GM18517 (cell line): Measurements from ENCODE around the gene GOLGA6A.
"Not testable (repeated sequence)": the region's sequence is repeated elsewhere in the genome, so short reads cannot be mapped to it uniquely, and the experiment has no call there.

ENCODE experiments used
- ATAC-seq: cut with Tn5 transposase; IDR thresholded peaks from one replicate; pipeline ENCODE4 v1.9.1; 2021; ENCODE audit warnings: mild to moderate bottlenecking, moderate library complexity; ENCODE audit not compliant: unreplicated experiment

The GOLGA6A gene

GRCh38 chr15:74108611-74109010, 26.3 kb upstream of the GOLGA6A start:
- ATAC-seq, result not testable (repeated sequence)

DNA sequence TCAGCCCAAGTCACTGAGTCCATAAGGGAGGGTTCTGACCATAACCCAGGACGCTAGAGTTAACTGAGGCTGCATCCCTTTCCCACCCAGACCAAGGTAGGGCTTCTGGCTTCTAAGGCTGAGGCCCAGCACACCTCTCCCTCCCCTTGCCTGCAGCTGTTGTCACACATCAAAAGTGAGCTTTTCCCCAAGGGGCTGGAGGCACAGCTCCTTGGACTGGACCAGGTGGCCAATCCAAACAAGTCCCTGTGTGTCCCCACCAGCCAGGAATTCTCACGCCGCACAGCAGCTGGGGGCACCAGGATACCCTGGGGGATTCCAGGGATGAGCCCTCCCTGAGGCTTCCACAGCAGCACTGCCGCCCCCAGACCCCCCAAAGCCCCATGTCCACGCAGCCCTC, 25.8 kb upstream of the GOLGA6A start:
- no peak for ATAC-seq

- ATAC-seq, result peak; percentile 79
Measured at GRCh38 chr15:74099963-74100733, 17.8 kb upstream of the GOLGA6A start.

DNA sequence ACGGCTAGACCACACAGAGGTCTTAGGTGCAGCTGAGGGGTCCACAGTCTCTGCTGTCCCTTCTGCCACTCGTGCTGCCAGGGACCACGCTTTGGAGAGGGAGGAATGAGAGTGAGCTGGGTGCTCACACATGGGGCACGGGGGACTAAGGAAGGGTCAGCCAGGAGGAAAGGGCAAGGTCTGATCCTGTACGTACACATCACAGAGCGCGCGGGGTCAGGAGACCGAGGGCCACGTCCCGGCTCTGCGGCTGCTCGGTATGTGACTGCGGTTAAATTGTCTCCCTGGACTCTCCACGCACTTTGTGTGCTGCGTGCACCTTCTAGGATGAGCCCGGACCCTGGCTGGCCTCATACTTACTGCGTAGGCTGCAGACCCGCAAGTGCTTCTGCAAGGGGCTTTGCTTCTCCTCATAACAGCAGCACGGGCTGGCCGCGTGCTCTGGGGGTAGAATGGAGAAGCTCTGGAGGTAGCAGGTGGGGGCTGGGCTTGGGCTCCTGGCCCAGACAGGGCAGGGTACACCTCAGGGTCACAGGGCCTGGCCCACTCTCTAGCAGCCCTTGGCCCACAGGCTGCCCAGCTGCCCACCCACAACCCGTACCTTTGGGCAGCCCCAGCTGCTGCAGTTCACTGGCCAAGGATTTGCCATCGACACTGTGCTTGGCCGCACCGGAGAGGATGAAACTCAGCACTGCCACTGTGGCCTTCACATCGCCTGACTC, 14.6 kb upstream of the GOLGA6A start:
- ATAC-seq, result not testable (repeated sequence)

DNA sequence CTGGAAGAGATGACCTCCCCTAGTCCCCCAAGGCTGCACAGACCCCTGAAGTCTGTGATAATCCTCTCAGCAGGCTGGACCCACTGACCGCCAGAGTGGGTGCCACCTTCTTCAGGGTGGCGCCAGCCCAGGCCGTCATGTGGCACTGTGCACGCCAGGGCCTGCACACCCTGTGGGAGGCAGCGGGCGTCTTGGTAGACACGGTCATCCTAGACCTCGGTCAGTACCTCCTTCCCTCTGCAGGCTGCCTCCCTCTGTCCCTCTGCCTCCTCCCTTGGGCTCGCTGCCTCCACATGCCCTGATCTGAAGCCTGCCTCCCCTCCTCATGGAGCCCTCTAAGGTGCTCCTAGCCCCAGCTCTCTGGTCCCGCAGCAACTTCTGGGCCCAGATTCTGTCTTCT, 13.3 kb upstream of the GOLGA6A start:
- not testable (repeated sequence) for ATAC-seq

DNA sequence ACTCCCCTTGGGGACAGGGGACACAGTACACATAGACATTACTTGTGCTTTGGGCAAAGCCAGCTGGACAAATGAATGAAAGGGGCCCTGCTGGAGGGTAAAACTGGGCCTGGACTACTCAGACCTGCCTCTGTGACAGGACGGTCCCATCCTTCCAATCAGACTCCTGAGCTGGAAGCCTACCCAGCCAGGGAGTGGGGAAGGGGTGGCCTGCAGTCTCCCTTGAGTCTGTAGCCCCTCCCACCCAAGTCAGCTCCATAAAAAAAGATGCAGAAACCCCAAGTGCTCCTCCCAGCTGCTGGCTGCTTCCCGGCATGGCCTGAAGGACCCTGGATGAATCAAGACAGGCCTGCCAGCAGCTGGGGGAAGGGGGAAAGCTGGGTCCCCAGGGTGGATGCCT, 12.2 kb upstream of the GOLGA6A start:
- not testable (repeated sequence) for ATAC-seq

DNA sequence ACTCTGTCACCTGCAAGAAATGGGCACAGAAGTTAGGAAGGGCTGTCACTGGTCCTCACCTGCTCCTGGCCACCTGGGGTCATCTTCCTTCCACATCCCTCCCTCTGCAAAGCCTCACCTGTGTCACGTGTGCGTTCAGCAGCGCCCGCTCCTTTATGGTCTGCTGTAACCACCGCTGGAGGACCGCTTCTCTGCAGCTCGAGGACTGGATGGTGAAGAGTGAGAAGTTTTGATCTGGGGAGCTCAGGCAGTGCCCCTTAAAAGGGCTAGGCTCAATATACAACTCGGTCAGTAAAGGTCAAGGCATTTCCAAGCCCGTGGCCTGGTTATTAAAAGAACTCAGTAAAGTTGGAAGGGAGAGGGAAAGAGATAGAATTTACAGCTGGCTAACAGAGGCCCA, 6.6 kb downstream of the GOLGA6A start:
- ATAC-seq, result not testable (repeated sequence)

GRCh38 chr15:74072614-74073337, 9.6 kb downstream of the GOLGA6A start:
- ATAC-seq, result not testable (repeated sequence)

GRCh38 chr15:74072132-74072531, 10.2 kb downstream of the GOLGA6A start:
- ATAC-seq, result not testable (repeated sequence)

GRCh38 chr15:74071645-74072044, 10.7 kb downstream of the GOLGA6A start:
- not testable (repeated sequence) for ATAC-seq

GRCh38 chr15:74065684-74066411, 16.5 kb downstream of the GOLGA6A start:
- ATAC-seq, result not testable (repeated sequence)

DNA sequence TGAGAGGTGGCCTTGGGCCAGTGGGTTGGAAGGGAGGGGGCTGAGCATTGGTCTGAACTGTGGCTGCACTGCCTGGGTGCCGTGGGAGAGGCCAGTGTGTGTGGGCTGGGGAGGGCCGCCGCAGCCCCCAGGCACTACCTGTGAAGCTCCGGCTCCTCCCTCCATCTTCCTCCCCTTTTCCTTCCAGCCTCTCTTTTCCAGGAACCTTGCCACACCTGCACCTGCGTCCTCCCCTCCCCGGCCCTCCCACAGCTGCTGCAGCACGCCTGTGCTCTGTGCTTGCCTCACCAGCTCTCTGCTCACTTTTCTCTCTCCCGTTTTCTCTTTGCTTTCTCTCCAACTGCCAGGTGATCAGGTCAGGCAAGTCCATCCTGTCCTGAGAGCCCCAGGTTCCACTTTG, 17.5 kb downstream of the GOLGA6A start:
- not testable (repeated sequence) for ATAC-seq

GRCh38 chr15:74064183-74064582, 18.2 kb downstream of the GOLGA6A start:
- not testable (repeated sequence) for ATAC-seq

- ATAC-seq, result not testable (repeated sequence)
Measured at GRCh38 chr15:74063425-74064146, 18.8 kb downstream of the GOLGA6A start.

DNA sequence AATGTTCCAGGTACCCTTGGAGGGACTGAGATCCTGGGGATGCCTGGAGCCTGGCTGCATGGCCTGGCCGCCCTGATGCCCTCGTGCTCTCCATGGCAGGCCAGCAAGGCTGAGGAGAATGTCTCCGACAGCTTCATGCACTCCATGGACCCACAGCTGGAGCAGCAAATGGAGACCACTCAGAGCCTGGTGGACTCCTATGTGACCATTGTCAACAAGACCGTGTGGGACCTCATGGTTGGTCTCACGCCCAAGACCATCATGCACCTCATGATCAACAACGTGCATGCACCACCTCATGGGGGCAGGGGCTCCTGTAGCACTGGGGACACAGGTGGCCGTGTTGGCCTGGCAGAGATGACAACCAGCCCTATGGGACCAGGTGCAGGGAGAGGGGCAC, 19.7 kb downstream of the GOLGA6A start:
- no peak for ATAC-seq

- no peak for ATAC-seq
Measured at GRCh38 chr15:74062236-74062635, 20.1 kb downstream of the GOLGA6A start.

DNA sequence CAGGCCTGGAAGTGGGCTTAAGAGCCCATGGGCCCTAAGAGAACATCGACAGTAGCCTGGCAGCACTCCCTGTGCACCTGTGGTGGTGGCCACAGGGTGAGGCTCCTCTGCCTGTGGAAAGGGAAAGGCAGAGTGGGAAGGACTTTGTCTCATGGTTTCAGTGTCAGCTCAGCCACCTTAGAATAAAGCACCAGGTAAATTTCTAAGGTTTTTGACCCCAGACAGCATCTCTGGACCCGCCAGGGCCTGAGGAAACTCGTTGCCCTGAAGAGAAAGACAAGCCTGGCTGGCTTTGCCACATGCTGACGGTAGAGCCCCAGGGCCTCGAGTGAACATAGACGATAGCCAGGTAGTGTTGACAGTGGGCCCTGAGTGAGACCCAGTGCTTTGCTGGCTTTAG, 22.1 kb downstream of the GOLGA6A start:
- no peak for ATAC-seq

DNA sequence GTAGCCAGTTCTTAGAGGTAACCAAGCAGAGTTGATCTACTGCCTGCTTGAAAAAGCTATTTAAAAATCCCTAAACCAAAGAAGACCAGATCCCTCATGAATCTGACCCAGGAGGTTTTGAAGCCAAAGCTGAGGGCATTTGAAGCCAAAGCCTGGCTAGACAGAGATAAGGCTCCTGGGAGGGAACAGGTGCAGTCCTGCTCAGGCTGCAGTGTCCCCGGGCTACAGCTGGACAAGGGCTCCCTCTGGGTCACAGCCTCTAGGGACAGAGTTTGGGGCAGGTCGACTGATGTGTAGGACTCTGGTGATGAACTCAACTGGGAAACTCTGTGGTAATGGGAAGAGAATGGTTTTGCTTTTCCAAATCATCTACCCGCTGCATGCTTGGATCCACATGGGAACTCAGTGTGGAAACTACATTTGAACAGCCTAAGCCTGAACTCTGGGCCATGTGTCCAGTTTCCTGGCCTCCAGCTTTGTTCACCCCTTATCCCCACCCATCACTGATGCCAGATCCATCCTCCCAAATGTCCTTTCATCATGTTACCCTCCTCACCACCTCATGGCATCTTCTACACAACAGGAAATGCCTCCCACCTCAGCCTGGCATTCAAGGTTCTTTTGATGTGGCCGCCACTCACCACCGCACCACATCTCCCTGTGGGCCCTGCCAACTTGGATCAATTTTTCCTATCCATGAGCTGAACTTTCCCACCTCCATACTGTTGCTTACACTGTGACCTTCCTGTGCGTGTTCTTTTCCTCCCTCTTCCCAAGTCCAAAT, 23.1 kb downstream of the GOLGA6A start:
- not testable (repeated sequence) for ATAC-seq

DNA sequence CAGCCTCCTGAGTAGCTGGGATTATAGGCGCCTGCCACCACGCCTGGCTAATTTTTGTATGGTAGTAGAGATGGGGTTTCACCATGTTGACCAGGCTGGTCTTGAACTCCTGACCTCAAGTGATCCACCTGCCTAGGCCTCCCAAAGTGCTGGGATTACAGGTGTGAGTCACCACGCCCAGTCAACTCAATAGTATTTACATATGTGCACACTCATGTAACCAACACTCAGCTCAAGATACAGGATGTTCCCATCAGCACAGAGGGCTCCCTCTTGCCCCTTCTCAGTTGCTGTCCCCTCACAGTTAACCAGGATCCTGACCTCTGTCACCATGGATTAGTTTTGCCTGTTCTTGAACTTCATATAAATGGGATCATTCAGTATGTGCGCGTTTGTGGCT, 26.0 kb downstream of the GOLGA6A start:
- not testable (repeated sequence) for ATAC-seq
